ENCODE results near the gene SPTLC2.

- TF ChIP-seq CTCF (IDR thresholded peaks at IDR 0.05) = no peak
- TF ChIP-seq POLR2A (IDR thresholded peaks at IDR 0.05) = no peak
- no peak for TF ChIP-seq EP300 (IDR thresholded peaks at IDR 0.05)
Observed at GRCh38 chr14:77660754-77661153, 44.3 kb upstream of the SPTLC2 start.

Data from ovary (tissue), 3 donors.